HepG2 (cell line): ENCODE measurements around the gene SLC12A5. TPM values are rescaled to one million over a fixed set of nuclear protein-coding genes. Genes with fewer than 3 reads are reported as not detected.

ENCODE experiments used
- ATAC-seq: fragments of 200-7000 bp; cut with Tn5 transposase; 3 replicates; pipeline ENCODE4 v1.9.1; 2020; ENCODE audit warnings: mild to moderate bottlenecking, moderate library complexity
- BruUV-seq: library from RNA; stranded (reverse); fragments of 400-500 nt; replicated peaks from 2 replicates; lab custom pipeline; 2021; lab: Mats Ljungman, UMichigan
- CTCF ChIA-PET: fragments of 300-600 bp; formaldehyde crosslinking; extraction: SDS; loops from one replicate; lab custom pipeline; 2021; ENCODE audit warnings: low total read pairs, inconsistent platforms, low intra/inter-chr PET ratio; lab: Yijun Ruan, JAX
- POLR2A ChIA-PET: fragments of 350-600 bp; sonication (Branson Sonifier 250); formaldehyde crosslinking; loops from one replicate; lab custom pipeline; 2020; ENCODE audit warnings: antibody characterized with exemption, inconsistent platforms; lab: Yijun Ruan, JAX
- DNase-seq: peaks from one replicate; pipeline ENCODE4 v3.0.0-alpha.2; 2015; ENCODE audit warnings: low spot score
- FAIRE-seq: peaks from 3 replicates; lab custom pipeline; 2011; peaks lifted over from hg19 to GRCh38; lab: Jason Lieb, UNC
- H2AFZ ChIP-seq: one replicate; pipeline ENCODE4 v1.6.1; 2011; ENCODE audit warnings: low read length, inconsistent platforms
- H3K27ac ChIP-seq: fragments of 300-600 bp; 3 replicates; pipeline ENCODE4 v1.8.0; 2011; ENCODE audit warnings: mixed run types, mild to moderate bottlenecking, mixed read lengths, low read length, inconsistent platforms; ENCODE audit not compliant: insufficient read depth; ENCODE audit errors: extremely low read length
- H3K27me3 ChIP-seq, 2 experiments: fragments of 200-600 bp in 1 of 2; 2 replicates in 1 of 2; 3 replicates in 1 of 2; pipeline versions ENCODE4 v1.6.0 to v1.8.0; 2011; ENCODE audit warnings: low read length in 2 of 2, mild to moderate bottlenecking in 2 of 2, moderate library complexity in 2 of 2, inconsistent platforms in 1 of 2; ENCODE audit not compliant: insufficient read depth in 2 of 2, control insufficient read depth in 1 of 2
- H3K36me3 ChIP-seq, 2 experiments: fragments of 200-600 bp in 1 of 2; replicated peaks in 1 of 2; 2 replicates in 1 of 2; 3 replicates in 1 of 2; pipeline versions ENCODE4 v1.5.1 to v1.8.0; 2011; ENCODE audit warnings: low read length in 2 of 2, inconsistent platforms in 1 of 2; ENCODE audit not compliant: insufficient read depth in 2 of 2, control insufficient read depth in 1 of 2
- H3K4me1 ChIP-seq: 2 replicates; pipeline ENCODE4 v1.5.1; 2012; ENCODE audit warnings: low read length, inconsistent platforms; ENCODE audit not compliant: insufficient read depth
- H3K4me2 ChIP-seq: 2 replicates; pipeline ENCODE4 v1.6.0; 2011; ENCODE audit warnings: low read depth, low read length, inconsistent platforms
- H3K4me3 ChIP-seq, 3 experiments: fragments of 200-600 bp in 1 of 3; sonication (generic), shearing (Covaris generic) in 1 of 3; replicated peaks in 1 of 3; 2 replicates each; pipeline ENCODE4 v1.5.1; 2011 to 2016; ENCODE audit warnings: low read length in 3 of 3, inconsistent platforms in 2 of 3, low read depth in 2 of 3, mild to moderate bottlenecking in 2 of 3, control low read depth in 1 of 3, mixed read lengths in 1 of 3; ENCODE audit not compliant: insufficient read depth in 1 of 3
- H3K79me2 ChIP-seq: one replicate; pipeline ENCODE4 v1.6.1; 2011; ENCODE audit warnings: low read length, inconsistent platforms; ENCODE audit not compliant: insufficient read depth
- H3K9ac ChIP-seq: 2 replicates; pipeline ENCODE4 v1.6.0; 2011; ENCODE audit warnings: mild to moderate bottlenecking, low read depth, low read length, inconsistent platforms; ENCODE audit not compliant: insufficient read depth
- H3K9me3 ChIP-seq: 2 replicates; pipeline ENCODE4 v1.5.1; 2012; ENCODE audit warnings: mild to moderate bottlenecking, low read length
- H4K20me1 ChIP-seq: 2 replicates; pipeline ENCODE4 v1.6.0; 2011; ENCODE audit warnings: inconsistent platforms, mild to moderate bottlenecking, low read length, moderate library complexity; ENCODE audit not compliant: insufficient read depth
- ERF ChIP-seq: IDR thresholded peaks from 2 replicates; pipeline ENCODE4 v1.6.1; 2018; ENCODE audit warnings: missing biosample characterization, missing genetic modification reagents
- KDM2A ChIP-seq: sonication (generic); formaldehyde crosslinking; IDR thresholded peaks from 2 replicates; pipeline ENCODE4 v1.4.0; 2020; ENCODE audit warnings: low read depth, missing genetic modification reagents, borderline replicate concordance
- MYPOP ChIP-seq: sonication (generic); formaldehyde crosslinking; IDR thresholded peaks from 2 replicates; pipeline ENCODE4 v1.8.1; 2023; ENCODE audit warnings: mild to moderate bottlenecking, moderate library complexity, missing genetic modification reagents
- RARA ChIP-seq: IDR thresholded peaks from 2 replicates; pipeline ENCODE4 v1.6.1; 2016; ENCODE audit warnings: missing genetic modification reagents, missing compliant biosample characterization
- ZFP82 ChIP-seq: sonication (generic); formaldehyde crosslinking; IDR thresholded peaks from 2 replicates; pipeline ENCODE4 v1.5.1; 2020; ENCODE audit warnings: mild to moderate bottlenecking, missing genetic modification reagents, borderline replicate concordance
- ZNF263 ChIP-seq: sonication (generic); formaldehyde crosslinking; IDR thresholded peaks from 2 replicates; pipeline ENCODE4 v1.4.0; 2020; ENCODE audit warnings: missing genetic modification reagents
- ZNF619 ChIP-seq: sonication (generic); formaldehyde crosslinking; IDR thresholded peaks from 2 replicates; pipeline ENCODE4 v1.4.0; 2020; ENCODE audit warnings: mild to moderate bottlenecking, missing genetic modification reagents
- WGBS: methylation state at CpG from one replicate; pipeline ENCODE4 v1.1.6; 2017; ENCODE audit warnings: low lambda C conversion rate; 5-methylcytosine and 5-hydroxymethylcytosine counted together
- in situ Hi-C: cut with HindIII; loops from 2 replicates; pipeline ENCODE4 v1.10.0; 2017; ENCODE audit warnings: low pct_unique_long_range_greater_than_20kb; ENCODE audit not compliant: extremely low pct_ligation_motif_present
- intact Hi-C: fragments of 100-400 bp; cut with micrococcal nuclease; formaldehyde crosslinking; loops from one replicate; pipeline ENCODE4 v1.10.0; 2022; ENCODE audit not compliant: unreplicated experiment
- polyA plus RNA-seq, 8 experiments: library from polyadenylated mRNA; depleted of rRNA in 3 of 8; stranded (reverse) in 7 of 8; unstranded in 1 of 8; fragments of >200 nt; fragmentation: Illumina TruSeq in 4 of 8; extraction: Trizol in 4 of 8; gene quantifications; 2 replicates each; pipeline versions ENCODE4 v1.2.1 to v1.2.3, GENCODE V29; 2011 to 2016; ENCODE audit warnings: low read depth in 4 of 8, missing spikeins in 1 of 8, mixed read lengths in 1 of 8; ENCODE audit not compliant: insufficient read depth in 1 of 8
- total RNA-seq, 5 experiments: library from RNA; depleted of rRNA; stranded (reverse); fragments of >200 nt; fragmentation: Illumina TruSeq; extraction: Trizol; gene quantifications; 2 replicates each; pipeline ENCODE4 v1.2.3, GENCODE V29; 2016; ENCODE audit warnings: low read depth in 1 of 5
- TF ChIP-seq, protein P1 (sequence below): IDR thresholded peaks from 2 replicates; pipeline ENCODE4 v1.6.1; 2016; ENCODE audit warnings: mild to moderate bottlenecking, missing biosample characterization, missing genetic modification reagents
- TF ChIP-seq, protein P2 (sequence below): sonication (generic); formaldehyde crosslinking; conservative IDR thresholded peaks from 2 replicates; pipeline ENCODE4 v1.4.0; 2020; ENCODE audit warnings: missing genetic modification reagents

The SLC12A5 gene
- total and polyA plus RNA-seq, 2 of the 13 experiments (the other 11 are each of a cell fraction or from before 2014, with no cell fraction given), result 4.3 to 5.4 TPM

DNA sequence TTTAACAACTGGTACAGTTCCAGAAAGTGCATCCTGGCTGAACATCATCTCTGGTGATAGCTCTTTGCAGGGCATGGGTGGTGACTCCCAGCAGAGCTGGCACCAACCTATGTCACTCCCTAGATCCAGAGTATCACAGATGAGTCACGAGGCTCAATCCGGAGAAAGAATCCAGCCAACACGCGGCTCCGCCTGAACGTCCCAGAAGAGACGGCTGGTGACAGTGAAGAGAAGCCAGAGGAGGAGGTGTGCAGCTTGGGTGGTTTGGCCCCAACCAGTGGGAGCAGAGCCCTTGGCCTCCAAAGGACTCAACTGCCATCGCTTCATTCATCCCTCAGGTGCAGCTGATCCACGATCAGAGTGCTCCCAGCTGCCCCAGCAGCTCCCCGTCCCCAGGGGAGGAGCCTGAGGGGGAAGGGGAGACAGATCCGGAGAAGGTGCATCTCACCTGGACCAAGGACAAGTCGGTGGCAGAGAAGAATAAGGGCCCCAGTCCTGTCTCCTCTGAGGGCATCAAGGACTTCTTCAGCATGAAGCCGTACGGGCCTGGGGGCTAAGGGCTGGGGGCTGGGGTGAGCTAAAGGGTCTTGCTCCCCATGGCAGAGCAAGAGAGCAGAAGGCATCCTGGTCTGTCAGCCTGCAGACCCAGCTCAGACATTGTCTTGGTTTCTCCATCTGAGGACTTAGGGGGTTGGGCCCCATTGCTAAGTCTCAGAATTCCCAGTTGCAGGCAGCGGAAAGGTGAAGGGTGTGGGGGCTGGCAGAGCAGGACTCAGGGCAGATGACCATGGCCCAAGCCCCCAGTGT is 27.2 kb downstream of the SLC12A5 start:
- CTCF ChIA-PET, result no interaction called here
- no peak for FAIRE-seq
- no peaks in the 10 kb centered on the region for H3K79me2 ChIP-seq
- TF ChIP-seq ZNF263, result peak; percentile 63; the same call in 1 of the 2 replicates
- no peak for TF ChIP-seq ZFP82 (CRISPR knock-in tag)
- no peak overlapping the region for H3K4me3 ChIP-seq
- peaks cover 3 to 10% of the 10 kb centered on the region in 2 experiments; a peak in 3 of 5 replicates for H3K36me3 ChIP-seq
- H2AFZ ChIP-seq, result no peak overlapping the region
- no peaks in the 10 kb centered on the region for H3K9me3 ChIP-seq
- WGBS, result 76% methylated on average over 15 of the region's 15 CpGs
- no peaks in the 10 kb centered on the region; a peak in 1 of 5 replicates for H3K27me3 ChIP-seq
- no peak overlapping the region for H3K4me2 ChIP-seq
- BruUV-seq, result no TSS peak
- no peak for DNase-seq
- no peak overlapping the region for H3K27ac ChIP-seq
- intact Hi-C loops (no loop called here), in situ Hi-C loops (no loop called here)
- peaks cover 11% of the 10 kb centered on the region for H3K4me1 ChIP-seq
- POLR2A ChIA-PET, result no interaction called here
- H4K20me1 ChIP-seq, result no peaks in the 10 kb centered on the region; the same call in 1 of the 2 replicates
- ATAC-seq, result no peak
- no peak overlapping the region for H3K9ac ChIP-seq

- POLR2A ChIA-PET, result no interaction called here
- in situ Hi-C loops, result no loop called here
- no peak for ATAC-seq
- no TSS peak for BruUV-seq
- 86% methylated on average over 65 of the region's 65 CpGs for WGBS
- no peaks in the 10 kb centered on the region for H3K79me2 ChIP-seq
- no peak overlapping the region for H3K27ac ChIP-seq
- no peaks in the 10 kb centered on the region; a peak in 1 of 5 replicates for H3K27me3 ChIP-seq
- no peak overlapping the region for H3K9ac ChIP-seq
- no peak overlapping the region for H3K4me2 ChIP-seq
- FAIRE-seq, result no peak
- CTCF ChIA-PET, result no interaction called here
- no peak for DNase-seq
- H3K4me1 ChIP-seq, result peaks cover 15% of the 10 kb centered on the region
- peaks cover 9 to 20% of the 10 kb centered on the region in 2 experiments for H3K36me3 ChIP-seq
- intact Hi-C loops, result no loop called here
- H3K4me3 ChIP-seq, result no peak overlapping the region
- no peaks in the 10 kb centered on the region for H3K9me3 ChIP-seq
- no peaks in the 10 kb centered on the region; the same call in 1 of the 2 replicates for H4K20me1 ChIP-seq
- no peak overlapping the region for H2AFZ ChIP-seq
- peak; percentile 50; the same call in 1 of the 2 replicates for TF ChIP-seq KDM2A
- 0 out of 2 replicates have a peak, but pooled peaks have one; percentile 17 for TF ChIP-seq RARA
- TF ChIP-seq, protein P1, sequence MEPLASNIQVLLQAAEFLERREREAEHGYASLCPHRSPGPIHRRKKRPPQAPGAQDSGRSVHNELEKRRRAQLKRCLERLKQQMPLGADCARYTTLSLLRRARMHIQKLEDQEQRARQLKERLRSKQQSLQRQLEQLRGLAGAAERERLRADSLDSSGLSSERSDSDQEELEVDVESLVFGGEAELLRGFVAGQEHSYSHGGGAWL (CRISPR knock-in tag), result peak; percentile 51; the same call in 1 of the 2 replicates
- TF ChIP-seq, protein P2, sequence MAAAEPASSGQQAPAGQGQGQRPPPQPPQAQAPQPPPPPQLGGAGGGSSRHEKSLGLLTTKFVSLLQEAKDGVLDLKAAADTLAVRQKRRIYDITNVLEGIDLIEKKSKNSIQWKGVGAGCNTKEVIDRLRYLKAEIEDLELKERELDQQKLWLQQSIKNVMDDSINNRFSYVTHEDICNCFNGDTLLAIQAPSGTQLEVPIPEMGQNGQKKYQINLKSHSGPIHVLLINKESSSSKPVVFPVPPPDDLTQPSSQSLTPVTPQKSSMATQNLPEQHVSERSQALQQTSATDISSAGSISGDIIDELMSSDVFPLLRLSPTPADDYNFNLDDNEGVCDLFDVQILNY (CRISPR knock-in tag), result 0 out of 2 replicates have a peak, but pooled peaks have one; percentile 33
- TF ChIP-seq ERF (CRISPR knock-in tag), result 0 out of 2 replicates have a peak, but pooled peaks have one; percentile 39
- no peak for TF ChIP-seq ZNF619 (CRISPR knock-in tag)
- TF ChIP-seq MYPOP, result no peak
These were observed 28.2 kb downstream of the SLC12A5 start for GRCh38 chr20:46056970-46057855.
